Lung (tissue), 12 donors: ENCODE data around the gene TCEANC2. TPM values are rescaled to one million over a fixed set of nuclear protein-coding genes. Genes with fewer than 3 reads are reported as not detected.
"Not testable (repeated sequence)": the region's sequence is repeated elsewhere in the genome, so short reads cannot be mapped to it uniquely, and the experiment has no call there.

Source experiments
- ATAC-seq: fragments of 200-7000 bp; cut with Tn5 transposase; one replicate; pipeline ENCODE4 v1.9.1; 2020; ENCODE audit warnings: moderate number of reproducible peaks; ENCODE audit not compliant: insufficient read depth, low FRiP score
- DNase-seq, 3 donors: peaks; one replicate each; pipeline ENCODE4 v3.0.0-alpha.2; 2013 to 2017
- H3K27ac ChIP-seq, 2 donors: one replicate each; pipeline ENCODE4 v1.5.1; 2013; ENCODE audit warnings: mild to moderate bottlenecking in 2 of 2, moderate library complexity in 2 of 2, control low read depth in 1 of 2, inconsistent platforms in 1 of 2, low read depth in 1 of 2, low read length in 1 of 2
- H3K27me3 ChIP-seq, 3 donors: one replicate each; pipeline ENCODE4 v1.5.1; 2013; ENCODE audit warnings: low read length in 2 of 3; ENCODE audit not compliant: control insufficient read depth in 3 of 3, insufficient read depth in 3 of 3
- H3K36me3 ChIP-seq, 4 donors: one replicate each; pipeline ENCODE4 v1.5.1; 2013; ENCODE audit warnings: low read length in 4 of 4, mild to moderate bottlenecking in 1 of 4, moderate library complexity in 1 of 4; ENCODE audit not compliant: control insufficient read depth in 4 of 4, insufficient read depth in 4 of 4
- H3K4me1 ChIP-seq, 5 donors: one replicate each; pipeline ENCODE4 v1.5.1; 2013; ENCODE audit warnings: low read length in 5 of 5, mild to moderate bottlenecking in 2 of 5, moderate library complexity in 1 of 5; ENCODE audit not compliant: control insufficient read depth in 5 of 5, insufficient read depth in 5 of 5
- H3K4me3 ChIP-seq: one replicate; pipeline ENCODE4 v1.5.1; 2013; ENCODE audit warnings: mild to moderate bottlenecking, control low read depth, moderate library complexity
- H3K9ac ChIP-seq, 2 donors: one replicate each; pipeline ENCODE4 v1.5.1; 2013; ENCODE audit warnings: low read length in 2 of 2, control low read depth in 1 of 2; ENCODE audit not compliant: insufficient read depth in 1 of 2
- H3K9me3 ChIP-seq, 4 donors: one replicate each; pipeline ENCODE4 v1.5.1; 2013; ENCODE audit warnings: low read length in 3 of 4, mild to moderate bottlenecking in 1 of 4, moderate library complexity in 1 of 4; ENCODE audit not compliant: control insufficient read depth in 4 of 4, insufficient read depth in 3 of 4
- WGBS, 2 donors: extraction: QIAGEN DNeasy Blood & Tissue Kit; methylation state at CpG; one replicate each; pipeline ENCODE4 v1.1.7; 2013; 5-methylcytosine and 5-hydroxymethylcytosine counted together
- polyA plus RNA-seq, 2 donors: library from polyadenylated mRNA; stranded (reverse); fragments of 200-250 nt; gene quantifications; one replicate each; pipeline ENCODE4 v1.2.1, GENCODE V29; 2013
- total RNA-seq, 2 donors: library from RNA; depleted of rRNA in 1 of 2; stranded (reverse); fragments of >200 nt in 1 of 2; gene quantifications; one replicate each; pipeline ENCODE4 v1.2.1, GENCODE V29; 2014 to 2021
- TF ChIP-seq, protein P1 (sequence below): IDR thresholded peaks from 2 replicates; pipeline ENCODE4 v1.5.1; 2012; ENCODE audit warnings: mild to moderate bottlenecking; ENCODE audit errors: control extremely low read depth, extremely low read depth
- donor health status: control.
- donor health status: control.
- donor health status: Bipolar disorder and iron deficiency.
- donor health status: healthy.
- donor health status: DM: yes; HTN: yes; CAD: no.

The TCEANC2 gene
- total and polyA plus RNA-seq, 4 donors, result 1.7 to 5.3 (median 3.6) TPM

- Histone ChIP-seq H3K4me3 (no peak overlapping the region), H3K27ac (no peak overlapping the region), H3K27me3 (no peaks in the 10 kb centered on the region), H3K9ac (no peak overlapping the region), H3K9me3 (peaks cover 0 to 2% (median 0%) of the 10 kb centered on the region in 4 donors), H3K4me1 (peaks cover 0 to 18% (median 0%) of the 10 kb centered on the region in 5 donors), H3K36me3 (peaks cover 0 to 3% (median 0%) of the 10 kb centered on the region in 4 donors)
- TF ChIP-seq, protein P1, sequence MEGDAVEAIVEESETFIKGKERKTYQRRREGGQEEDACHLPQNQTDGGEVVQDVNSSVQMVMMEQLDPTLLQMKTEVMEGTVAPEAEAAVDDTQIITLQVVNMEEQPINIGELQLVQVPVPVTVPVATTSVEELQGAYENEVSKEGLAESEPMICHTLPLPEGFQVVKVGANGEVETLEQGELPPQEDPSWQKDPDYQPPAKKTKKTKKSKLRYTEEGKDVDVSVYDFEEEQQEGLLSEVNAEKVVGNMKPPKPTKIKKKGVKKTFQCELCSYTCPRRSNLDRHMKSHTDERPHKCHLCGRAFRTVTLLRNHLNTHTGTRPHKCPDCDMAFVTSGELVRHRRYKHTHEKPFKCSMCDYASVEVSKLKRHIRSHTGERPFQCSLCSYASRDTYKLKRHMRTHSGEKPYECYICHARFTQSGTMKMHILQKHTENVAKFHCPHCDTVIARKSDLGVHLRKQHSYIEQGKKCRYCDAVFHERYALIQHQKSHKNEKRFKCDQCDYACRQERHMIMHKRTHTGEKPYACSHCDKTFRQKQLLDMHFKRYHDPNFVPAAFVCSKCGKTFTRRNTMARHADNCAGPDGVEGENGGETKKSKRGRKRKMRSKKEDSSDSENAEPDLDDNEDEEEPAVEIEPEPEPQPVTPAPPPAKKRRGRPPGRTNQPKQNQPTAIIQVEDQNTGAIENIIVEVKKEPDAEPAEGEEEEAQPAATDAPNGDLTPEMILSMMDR, result no peak
- 44 to 76% methylated on average over 7 of the region's 7 CpGs for WGBS, 2 donors
- ATAC-seq (no peak), DNase-seq (peak in 2 of 3 donors; percentile 24 to 34)
Measured at GRCh38 chr1:54096877-54097240, 43.5 kb downstream of the TCEANC2 start.

DNA sequence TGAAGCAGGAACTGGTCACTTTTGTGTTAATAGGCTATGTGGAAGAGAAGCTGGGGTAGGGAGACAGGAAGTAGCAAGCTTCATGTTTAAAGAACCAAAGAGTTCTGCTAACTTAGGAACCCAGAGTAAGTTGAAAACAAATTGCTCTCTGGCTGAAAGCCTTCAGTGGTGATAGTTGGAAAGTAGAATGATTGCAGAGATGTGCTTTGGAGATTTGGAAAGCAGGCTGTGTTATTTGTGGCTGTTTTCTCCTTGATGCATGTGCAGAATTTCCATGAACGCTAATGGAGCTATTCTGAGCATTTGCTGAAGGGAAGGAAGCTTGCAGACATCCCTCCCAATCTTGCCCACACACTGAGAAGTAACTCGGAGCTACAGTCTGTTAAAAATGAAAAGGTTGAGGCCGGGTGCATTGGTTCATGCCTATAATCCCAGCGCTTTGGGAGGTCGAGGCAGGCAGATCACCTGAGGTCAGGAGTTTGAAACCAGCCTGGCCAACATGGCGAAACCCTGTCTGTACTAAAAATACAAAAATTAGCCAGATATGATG, 45.7 kb downstream of the TCEANC2 start:
- Histone ChIP-seq H3K9ac (no peak overlapping the region), H3K4me1 (peaks cover 0 to 18% (median 0%) of the 10 kb centered on the region in 5 donors), H3K4me3 (no peak overlapping the region), H3K27ac (no peak overlapping the region), H3K36me3 (peaks cover 0 to 3% (median 0%) of the 10 kb centered on the region in 4 donors), H3K9me3 (peaks cover 0 to 2% (median 0%) of the 10 kb centered on the region in 4 donors), H3K27me3 (no peaks in the 10 kb centered on the region)
- TF ChIP-seq, protein P1, result no peak
- ATAC-seq, result no peak
- WGBS, 2 donors, result 56 to 72% methylated on average over 6 of the region's 6 CpGs
- DNase-seq, result no peak

- ATAC-seq, result no peak
- TF ChIP-seq, protein P1, result no peak
- WGBS, 2 donors, result 69 to 100% methylated on average over 2 of the region's 2 CpGs
Measured at GRCh38 chr1:54100500-54100899, 47.1 kb downstream of the TCEANC2 start.

GRCh38 chr1:54103414-54103813, 50.0 kb downstream of the TCEANC2 start:
- no peak for ATAC-seq
- no peaks in the 10 kb centered on the region for H3K4me1 ChIP-seq
- peaks cover 0 to 3% (median 0%) of the 10 kb centered on the region in 4 donors for H3K36me3 ChIP-seq
- 94 to 95% methylated on average over 6 of the region's 6 CpGs for WGBS, 2 donors
- no peaks in the 10 kb centered on the region for H3K27me3 ChIP-seq
- DNase-seq, result no peak
- TF ChIP-seq, protein P1, result no peak
- H3K4me3 ChIP-seq, result no peak overlapping the region
- no peak overlapping the region for H3K27ac ChIP-seq
- H3K9me3 ChIP-seq, result no peaks in the 10 kb centered on the region
- no peak overlapping the region for H3K9ac ChIP-seq

More at GRCh38 chr1:54100500-54100899, 47.1 kb downstream of the TCEANC2 start:
- no peak overlapping the region for H3K27ac ChIP-seq
- no peak overlapping the region for H3K4me3 ChIP-seq
- DNase-seq, result no peak
- H3K36me3 ChIP-seq, result peaks cover 0 to 3% (median 0%) of the 10 kb centered on the region in 4 donors
- H3K27me3 ChIP-seq, result no peaks in the 10 kb centered on the region
- H3K4me1 ChIP-seq, result peaks cover 0 to 14% (median 0%) of the 10 kb centered on the region in 5 donors
- H3K9ac ChIP-seq, result no peak overlapping the region
- H3K9me3 ChIP-seq, result no peaks in the 10 kb centered on the region

DNA sequence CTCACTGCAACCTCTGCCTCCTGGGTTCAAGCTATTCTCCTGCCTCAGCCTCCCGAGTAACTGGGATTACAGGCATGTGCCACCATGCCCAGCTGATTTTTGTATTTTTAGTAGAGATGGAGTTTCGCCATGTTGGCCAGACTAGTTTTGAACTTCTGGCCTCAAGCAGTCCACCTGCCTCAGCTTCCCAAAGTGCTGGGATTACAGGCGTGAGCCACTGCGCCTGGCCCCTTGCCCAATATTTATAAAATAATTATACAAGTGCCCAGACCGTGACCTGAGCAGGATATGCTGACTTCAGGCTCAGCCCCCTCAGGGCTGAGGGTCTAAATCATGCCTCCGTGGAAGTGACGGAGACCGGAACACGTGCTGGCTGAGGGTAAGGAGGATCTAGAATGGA, 51.2 kb downstream of the TCEANC2 start:
- not testable (repeated sequence) for DNase-seq, H3K9me3 ChIP-seq, H3K4me1 ChIP-seq, H3K27ac ChIP-seq, H3K9ac ChIP-seq, ATAC-seq, H3K4me3 ChIP-seq, H3K36me3 ChIP-seq, H3K27me3 ChIP-seq
- WGBS, 2 donors, result 94 to 96% methylated on average over 9 of the region's 9 CpGs
